Gastroesophageal sphincter (tissue), 3 donors: ENCODE data around the gene KMT2B.

Experiments
- POLR2A ChIP-seq, 2 donors: fragments of 450-650 bp; IDR thresholded peaks; one replicate each; pipeline ENCODE4 v1.6.1; 2017; ENCODE audit warnings: antibody characterized with exemption in 2 of 2, mild to moderate bottlenecking in 2 of 2, moderate library complexity in 1 of 2
- POLR2AphosphoS5 ChIP-seq: sonication (generic); formaldehyde crosslinking; IDR thresholded peaks from one replicate; pipeline ENCODE4 v1.6.1; 2017; ENCODE audit warnings: antibody characterized with exemption
- TF ChIP-seq, protein P1 (sequence below), 4 experiments: fragments of 200-600 bp in 2 of 4; fragments of 450-650 bp in 2 of 4; sonication (generic) in 1 of 4; IDR thresholded peaks; one replicate each; pipeline ENCODE4 v1.5.1; 2017 to 2019; ENCODE audit warnings: antibody characterized with exemption in 4 of 4, mild to moderate bottlenecking in 2 of 4, moderate library complexity in 2 of 4

GRCh38 chr19:35695895-35696422, 21.8 kb upstream of the KMT2B start:
- TF ChIP-seq, protein P1, sequence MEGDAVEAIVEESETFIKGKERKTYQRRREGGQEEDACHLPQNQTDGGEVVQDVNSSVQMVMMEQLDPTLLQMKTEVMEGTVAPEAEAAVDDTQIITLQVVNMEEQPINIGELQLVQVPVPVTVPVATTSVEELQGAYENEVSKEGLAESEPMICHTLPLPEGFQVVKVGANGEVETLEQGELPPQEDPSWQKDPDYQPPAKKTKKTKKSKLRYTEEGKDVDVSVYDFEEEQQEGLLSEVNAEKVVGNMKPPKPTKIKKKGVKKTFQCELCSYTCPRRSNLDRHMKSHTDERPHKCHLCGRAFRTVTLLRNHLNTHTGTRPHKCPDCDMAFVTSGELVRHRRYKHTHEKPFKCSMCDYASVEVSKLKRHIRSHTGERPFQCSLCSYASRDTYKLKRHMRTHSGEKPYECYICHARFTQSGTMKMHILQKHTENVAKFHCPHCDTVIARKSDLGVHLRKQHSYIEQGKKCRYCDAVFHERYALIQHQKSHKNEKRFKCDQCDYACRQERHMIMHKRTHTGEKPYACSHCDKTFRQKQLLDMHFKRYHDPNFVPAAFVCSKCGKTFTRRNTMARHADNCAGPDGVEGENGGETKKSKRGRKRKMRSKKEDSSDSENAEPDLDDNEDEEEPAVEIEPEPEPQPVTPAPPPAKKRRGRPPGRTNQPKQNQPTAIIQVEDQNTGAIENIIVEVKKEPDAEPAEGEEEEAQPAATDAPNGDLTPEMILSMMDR (IDR thresholded peaks at IDR 0.05) = no peak
- TF ChIP-seq POLR2A (IDR thresholded peaks at IDR 0.05) (no peak), POLR2AphosphoS5 (no peak)
